Coronary artery (tissue), 2 donors: ENCODE measurements around the gene THADA.

Source experiments
- DNase-seq: peaks from one replicate; pipeline ENCODE4 v3.0.0-alpha.2; 2017; ENCODE audit warnings: low spot score
- H3K27ac ChIP-seq, 2 donors: fragments of 200-600 bp; sonication (generic); one replicate each; pipeline ENCODE4 v1.5.1; 2016 to 2019
- H3K4me3 ChIP-seq: fragments of 200-600 bp; sonication (generic); 2 replicates; pipeline ENCODE4 v1.5.1; 2016; ENCODE audit warnings: mild to moderate bottlenecking, moderate library complexity
- CTCF ChIP-seq: fragments of 200-600 bp; sonication (generic); IDR thresholded peaks from one replicate; pipeline ENCODE4 v1.5.1; 2019; ENCODE audit warnings: antibody characterized with exemption

Gene THADA

DNA sequence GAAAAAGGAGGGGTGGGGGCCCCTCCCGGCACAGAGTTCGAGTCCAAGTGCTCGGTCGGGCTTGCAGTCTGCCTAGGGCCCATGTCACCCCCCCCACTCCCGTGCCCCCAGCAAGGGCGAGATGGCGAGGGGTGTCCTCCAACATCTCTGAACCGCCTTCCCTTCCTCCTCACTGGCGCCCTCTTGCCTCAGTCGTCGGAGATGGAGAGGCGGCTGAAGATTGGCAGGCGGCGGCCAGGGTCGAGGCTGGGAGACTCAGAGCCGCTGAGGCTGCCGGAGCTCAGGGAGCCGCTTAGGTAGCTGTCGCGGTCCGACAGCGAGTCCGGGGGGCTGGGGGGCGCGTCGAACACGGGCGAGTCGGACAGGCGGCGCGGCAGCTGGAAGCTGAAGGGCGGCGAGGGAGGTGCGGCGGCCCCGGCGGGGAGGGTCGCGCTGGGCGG lies 371.7 kb downstream of the THADA start:
- Histone ChIP-seq H3K27ac (peak overlapping the region; percentile 98 to 99), H3K4me3 (peak overlapping the region; percentile 94)
- TF ChIP-seq CTCF: no peak
- no peak for DNase-seq

GRCh38 chr2:43223521-43224001 lies 372.3 kb downstream of the THADA start:
- DNase-seq: no peak
- H3K4me3 ChIP-seq: peak overlapping the region; percentile 94
- peak overlapping the region; percentile 97 to 99 for H3K27ac ChIP-seq
- no peak for TF ChIP-seq CTCF

DNA sequence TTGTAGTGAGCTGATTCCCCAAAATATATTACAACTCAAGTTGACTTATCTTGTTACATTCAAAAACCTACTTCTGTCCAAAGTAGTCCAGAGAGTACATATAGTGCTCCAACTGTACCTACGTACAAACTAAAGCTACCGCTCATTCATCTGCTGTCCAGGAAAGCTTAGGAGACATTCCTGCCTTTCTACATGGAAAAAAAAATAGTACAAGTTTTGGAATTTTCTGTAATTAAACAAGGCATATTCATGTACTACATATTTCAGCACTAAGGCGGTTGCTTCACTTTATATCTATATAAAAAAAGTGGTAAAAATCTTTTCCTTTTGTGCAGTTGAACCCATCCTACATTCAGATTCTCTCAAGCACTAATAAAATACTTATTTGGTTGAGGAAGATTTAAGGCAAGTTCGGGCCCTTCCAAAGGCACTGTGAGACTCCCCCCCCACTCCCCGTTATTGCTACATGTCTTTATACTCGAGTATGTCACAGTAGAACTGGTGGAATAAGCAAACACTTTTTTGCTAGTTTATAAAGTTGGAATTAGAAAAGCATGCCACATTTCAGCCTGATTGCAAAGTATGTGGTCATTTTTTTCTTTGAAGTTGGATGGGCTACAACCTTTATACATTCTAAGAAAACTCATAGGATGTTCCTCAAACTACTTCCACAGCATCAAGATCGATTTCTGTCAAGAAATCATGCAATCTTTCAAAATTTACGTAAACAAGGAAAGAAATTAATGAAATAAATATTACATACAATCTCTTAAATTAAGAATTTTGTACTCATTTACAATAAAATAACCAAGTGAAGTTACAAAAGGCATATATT lies 373.1 kb downstream of the THADA start:
- H3K4me3 ChIP-seq: peak overlapping the region; percentile 94
- no peak for TF ChIP-seq CTCF
- no peak for DNase-seq
- H3K27ac ChIP-seq: peak overlapping the region; percentile 97 to 99

- TF ChIP-seq CTCF: no peak
- peak overlapping the region; percentile 94 for H3K4me3 ChIP-seq
- peak overlapping the region; percentile 97 to 99 for H3K27ac ChIP-seq
- DNase-seq: peak; percentile 95
Observed at GRCh38 chr2:43221763-43222474, 373.9 kb downstream of the THADA start.

DNA sequence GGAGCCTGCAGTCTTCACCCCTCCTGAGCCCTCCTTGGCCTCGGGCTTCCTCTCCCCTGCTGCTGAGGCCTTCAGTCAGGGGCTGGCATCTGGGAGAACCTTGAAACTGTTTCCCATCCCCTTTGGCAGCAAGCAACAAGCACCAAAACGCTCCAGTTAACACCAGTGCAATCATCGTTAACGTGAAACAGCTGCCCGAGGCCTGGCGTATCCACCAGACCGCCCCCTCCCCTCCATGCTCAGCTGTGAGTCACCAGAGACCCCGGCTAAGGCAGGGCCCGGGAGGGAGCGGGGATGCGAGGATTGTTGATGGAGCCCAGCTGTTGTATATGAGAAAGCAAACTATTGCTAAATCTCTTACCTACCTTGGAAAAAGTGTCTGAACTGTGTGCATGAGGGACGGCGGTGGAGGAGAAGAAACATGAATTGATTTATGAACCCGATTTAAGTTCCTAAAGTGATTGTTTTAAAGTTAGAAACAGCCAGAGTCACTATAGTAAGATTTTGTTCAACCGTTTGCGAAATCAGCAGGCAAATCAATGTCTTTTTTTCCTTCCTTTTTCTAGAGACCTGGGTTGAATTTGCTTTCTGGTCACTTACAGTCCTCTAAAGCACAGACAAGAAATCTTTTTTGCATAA lies 374.6 kb downstream of the THADA start:
- DNase-seq: no peak
- no peak for TF ChIP-seq CTCF
- Histone ChIP-seq H3K27ac (peak overlapping the region; percentile 97 to 99), H3K4me3 (peak overlapping the region; percentile 94)

DNA sequence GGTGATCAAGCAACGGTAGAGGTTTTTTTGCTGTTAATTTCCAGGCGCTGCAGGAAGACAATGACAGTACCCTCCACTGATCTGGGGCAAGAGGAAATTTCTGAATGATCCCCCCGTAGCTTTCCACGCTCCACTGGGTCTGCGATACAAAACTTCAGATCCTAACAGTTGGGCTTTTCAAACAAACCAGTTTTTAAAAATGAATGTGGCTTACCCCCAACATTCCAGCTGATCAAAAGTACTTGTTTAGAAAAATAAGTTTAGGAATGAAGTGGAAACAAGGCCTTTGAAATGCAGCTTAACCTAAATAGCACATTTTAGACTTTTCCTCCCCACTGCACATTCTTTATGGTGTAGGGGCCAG lies 375.1 kb downstream of the THADA start:
- peak overlapping the region; percentile 94 for H3K4me3 ChIP-seq
- H3K27ac ChIP-seq: peak overlapping the region; percentile 97 to 99
- TF ChIP-seq CTCF: no peak
- DNase-seq: no peak
